BJ (cell line): Measurements from ENCODE around the gene ADGRL4. TPM values are rescaled to one million over a fixed set of nuclear protein-coding genes. Genes with fewer than 3 reads are reported as not detected.

Experiments
- CTCF ChIA-PET: fragments of 350-600 bp; formaldehyde crosslinking; extraction: SDS; loops from one replicate; lab custom pipeline; 2021; ENCODE audit warnings: antibody characterized with exemption, inconsistent platforms; lab: Yijun Ruan, JAX
- POLR2A ChIA-PET: fragments of 300-600 bp; sonication (Branson Sonifier 250); formaldehyde crosslinking; extraction: SDS; loops from one replicate; lab custom pipeline; 2021; ENCODE audit warnings: antibody characterized with exemption; lab: Charles Lee
- DNase-seq: peaks from one replicate; pipeline ENCODE4 v3.0.0-alpha.2; 2011; ENCODE audit warnings: low read depth
- H3K27me3 ChIP-seq: 2 replicates; pipeline ENCODE4 v1.6.0; 2011; ENCODE audit warnings: low read length; ENCODE audit not compliant: control insufficient read depth, insufficient read depth
- H3K36me3 ChIP-seq: 2 replicates; pipeline ENCODE4 v1.5.1; 2011; ENCODE audit warnings: low read length; ENCODE audit not compliant: control insufficient read depth, insufficient read depth
- H3K4me3 ChIP-seq: 2 replicates; pipeline ENCODE4 v1.5.1; 2011; ENCODE audit warnings: low read depth, mild to moderate bottlenecking, control low read depth, low read length
- CTCF ChIP-seq: IDR thresholded peaks from 2 replicates; pipeline ENCODE4 v1.5.1; 2011; ENCODE audit warnings: low read depth, mild to moderate bottlenecking, control low read depth, inconsistent platforms, low read length, moderate library complexity; ENCODE audit not compliant: insufficient read depth
- polyA plus RNA-seq: library from polyadenylated mRNA; depleted of rRNA; stranded (reverse); fragments of >200 nt; gene quantifications from 2 replicates; pipeline ENCODE4 v1.2.3, GENCODE V29; 2011

Gene ADGRL4
- polyA plus RNA-seq, 1 experiment, result 0.81 TPM

- no peak overlapping the region for H3K4me3 ChIP-seq
- no peak for TF ChIP-seq CTCF
- CTCF ChIA-PET, result interaction anchor here (0.8 to 1.2 kb wide), 2 partner anchors 9 kb away, joined by 3 read pairs; no protein-coding TSS in a partner anchor
- POLR2A ChIA-PET, result no interaction called here
- H3K27me3 ChIP-seq, result no peaks in the 10 kb centered on the region
- no peaks in the 10 kb centered on the region for H3K36me3 ChIP-seq
- DNase-seq, result no peak
Observed at GRCh38 chr1:78911956-78912880, 94.3 kb downstream of the ADGRL4 start.

- no peak for DNase-seq
- H3K4me3 ChIP-seq, result no peak overlapping the region
- H3K36me3 ChIP-seq, result no peaks in the 10 kb centered on the region
- POLR2A ChIA-PET, result no interaction called here
- H3K27me3 ChIP-seq, result no peaks in the 10 kb centered on the region
- no peak for TF ChIP-seq CTCF
- CTCF ChIA-PET, result interaction anchor here (0.9 kb wide), 1 partner anchor 9 kb away, joined by 3 read pairs; no protein-coding TSS in a partner anchor
Observed at GRCh38 chr1:78902641-78903040, 103.9 kb downstream of the ADGRL4 start.

- Histone ChIP-seq H3K36me3 (no peaks in the 10 kb centered on the region), H3K27me3 (no peaks in the 10 kb centered on the region), H3K4me3 (no peak overlapping the region)
- DNase-seq, result no peak
- CTCF ChIA-PET, result no interaction called here
- POLR2A ChIA-PET, result no interaction called here
- TF ChIP-seq CTCF, result no peak
Observed at GRCh38 chr1:78894811-78895210, 111.7 kb downstream of the ADGRL4 start.

GRCh38 chr1:78892260-78892840, 114.2 kb downstream of the ADGRL4 start:
- Histone ChIP-seq H3K4me3 (no peak overlapping the region), H3K27me3 (no peaks in the 10 kb centered on the region), H3K36me3 (no peaks in the 10 kb centered on the region)
- peak; percentile 16 for DNase-seq
- CTCF ChIA-PET, result no interaction called here
- POLR2A ChIA-PET, result no interaction called here
- TF ChIP-seq CTCF, result no peak

GRCh38 chr1:78887458-78887857, 119.1 kb downstream of the ADGRL4 start:
- ChIA-PET POLR2A (no interaction called here), CTCF (no interaction called here)
- Histone ChIP-seq H3K4me3 (no peak overlapping the region), H3K36me3 (no peaks in the 10 kb centered on the region), H3K27me3 (no peaks in the 10 kb centered on the region)
- TF ChIP-seq CTCF, result no peak
- no peak for DNase-seq
